ENCODE measurements around the gene PRADC1. TPM values are rescaled to one million over a fixed set of nuclear protein-coding genes. Genes with fewer than 3 reads are reported as not detected.

The PRADC1 gene
- total RNA-seq, 1 experiment from 2014 or later, result 12.9 TPM

- TF ChIP-seq ARID4B (CRISPR knock-in tag; IDR thresholded peaks at IDR 0.05; ENCODE audit: borderline replicate concordance), result peak; percentile 14; the same call in 1 of the 2 replicates
- TF ChIP-seq ETV6 (CRISPR knock-in tag; IDR thresholded peaks at IDR 0.05), result peak; percentile 76; the same call in 1 of the 2 replicates
These were observed 1.1 kb upstream of the PRADC1 start, which contains the start of gene CCT7 (continued) for GRCh38 chr2:73233932-73234832.

GRCh38 chr2:73232403-73233153 is 461 bp downstream of the PRADC1 start:
- ATAC-seq (no peak), DNase-seq (ENCODE audit: low spot score) (no peak)
- H3K4me3 Mint-ChIP-seq, result peak overlapping the region; percentile 100
- CTCF ChIA-PET, result interaction anchor here (0.8 to 3.0 kb wide), 13 partner anchors 13 to 370 kb away, joined by 3 to 39 read pairs (median 4); partner anchors contain the start of genes EGR4 and SPR
- no peak overlapping the region for H3K27ac Mint-ChIP-seq
- no peaks in the 10 kb centered on the region for H3K9me3 Mint-ChIP-seq
- POLR2A ChIA-PET, result interaction anchor here (0.5 to 1.6 kb wide), 7 partner anchors 9 to 145 kb away, joined by 3 to 4 read pairs (median 3); partner anchors contain the start of gene NOTO
- peaks cover 25% of the 10 kb centered on the region for H3K4me1 Mint-ChIP-seq
- H3K36me3 Mint-ChIP-seq, result peaks cover 4% of the 10 kb centered on the region; the same call in 1 of the 2 replicates
- no peaks in the 10 kb centered on the region; the same call in 1 of the 2 replicates for H3K27me3 Mint-ChIP-seq (ENCODE audit: low read depth)
- TF ChIP-seq NR2C2 (CRISPR knock-in tag; IDR thresholded peaks at IDR 0.05) (no peak), ZNF219 (CRISPR knock-in tag; IDR thresholded peaks at IDR 0.05; ENCODE audit: borderline replicate concordance) (no peak), FOXP1 (CRISPR knock-in tag; IDR thresholded peaks at IDR 0.05; ENCODE audit: borderline replicate concordance) (no peak), ZNF671 (CRISPR knock-in tag; IDR thresholded peaks at IDR 0.05) (no peak), ZNF512 (CRISPR knock-in tag; IDR thresholded peaks at IDR 0.05; ENCODE audit: borderline replicate concordance) (no peak), ATF6 (CRISPR knock-in tag; IDR thresholded peaks at IDR 0.05) (no peak), ZNF416 (CRISPR knock-in tag; IDR thresholded peaks at IDR 0.05) (no peak), HMGXB4 (CRISPR knock-in tag; IDR thresholded peaks at IDR 0.05) (no peak), EMX1 (CRISPR knock-in tag; IDR thresholded peaks at IDR 0.05) (no peak), PREB (CRISPR knock-in tag; IDR thresholded peaks at IDR 0.05; ENCODE audit: borderline replicate concordance) (no peak), PRRX2 (CRISPR knock-in tag; IDR thresholded peaks at IDR 0.05) (no peak), ZNF425 (CRISPR knock-in tag; conservative IDR thresholded peaks at IDR 0.05) (no peak), RELA (CRISPR knock-in tag; IDR thresholded peaks at IDR 0.05; ENCODE audit: borderline replicate concordance) (no peak)

All from WTC11 (cell line).